ACC112 (cell line): ENCODE results near the gene CAMSAP1.

Source experiments
- H2AFZ ChIP-seq: fragments of 200-600 bp; sonication (generic); one replicate; pipeline ENCODE4 v1.6.0; 2017; ENCODE audit warnings: antibody characterized with exemption, low read length; ENCODE audit not compliant: unreplicated experiment
- H3K27ac ChIP-seq: fragments of 200-600 bp; sonication (generic); 2 replicates; pipeline ENCODE4 v1.5.1; 2014; ENCODE audit warnings: low read depth, mild to moderate bottlenecking, antibody characterized with exemption, low read length, moderate library complexity
- H3K27me3 ChIP-seq: fragments of 200-600 bp; sonication (generic); 2 replicates; pipeline ENCODE4 v1.6.1; 2014; ENCODE audit warnings: mild to moderate bottlenecking, antibody characterized with exemption, low read length, moderate library complexity, mixed read lengths; ENCODE audit not compliant: insufficient read depth
- H3K36me3 ChIP-seq: fragments of 200-600 bp; sonication (generic); 2 replicates; pipeline ENCODE4 v1.6.1; 2016; ENCODE audit warnings: mild to moderate bottlenecking, antibody characterized with exemption, low read length, moderate library complexity, mixed read lengths; ENCODE audit not compliant: insufficient read depth
- H3K4me1 ChIP-seq: fragments of 200-600 bp; sonication (generic); one replicate; pipeline ENCODE4 v1.6.1; 2016; ENCODE audit warnings: low read length, mixed read lengths; ENCODE audit not compliant: insufficient read depth, unreplicated experiment, control insufficient read depth
- H3K4me3 ChIP-seq: fragments of 200-600 bp; sonication (generic); 2 replicates; pipeline ENCODE4 v1.5.1; 2014; ENCODE audit warnings: mild to moderate bottlenecking, low read depth, low read length
- H3K79me2 ChIP-seq: fragments of 200-600 bp; sonication (generic); one replicate; pipeline ENCODE4 v1.6.0; 2016; ENCODE audit warnings: low read length; ENCODE audit not compliant: control insufficient read depth, unreplicated experiment, insufficient read depth

The CAMSAP1 gene

GRCh38 chr9:135886147-135886981 is 21.0 kb downstream of the CAMSAP1 start:
- Histone ChIP-seq H2AFZ (no peak overlapping the region), H3K36me3 (no peaks in the 10 kb centered on the region), H3K27ac (no peak overlapping the region), H3K4me3 (no peak overlapping the region), H3K79me2 (peaks cover 92% of the 10 kb centered on the region), H3K4me1 (peaks cover 32% of the 10 kb centered on the region), H3K27me3 (no peaks in the 10 kb centered on the region)

GRCh38 chr9:135885100-135885853 is 22.1 kb downstream of the CAMSAP1 start:
- Histone ChIP-seq H3K27me3 (no peaks in the 10 kb centered on the region), H3K27ac (no peak overlapping the region), H3K36me3 (no peaks in the 10 kb centered on the region), H2AFZ (no peak overlapping the region), H3K4me1 (peaks cover 32% of the 10 kb centered on the region), H3K4me3 (no peak overlapping the region), H3K79me2 (peaks cover 85% of the 10 kb centered on the region)

GRCh38 chr9:135884328-135885035 is 22.9 kb downstream of the CAMSAP1 start:
- peaks cover 80% of the 10 kb centered on the region for H3K79me2 ChIP-seq
- H3K4me1 ChIP-seq: peaks cover 40% of the 10 kb centered on the region
- no peaks in the 10 kb centered on the region for H3K36me3 ChIP-seq
- no peaks in the 10 kb centered on the region for H3K27me3 ChIP-seq
- no peak overlapping the region for H2AFZ ChIP-seq
- no peak overlapping the region for H3K4me3 ChIP-seq
- no peak overlapping the region; the same call in 1 of the 2 replicates for H3K27ac ChIP-seq

GRCh38 chr9:135883410-135884089 is 23.8 kb downstream of the CAMSAP1 start:
- Histone ChIP-seq H3K79me2 (peaks cover 76% of the 10 kb centered on the region), H2AFZ (no peak overlapping the region), H3K27ac (no peak overlapping the region), H3K36me3 (no peaks in the 10 kb centered on the region), H3K4me1 (peaks cover 47% of the 10 kb centered on the region), H3K27me3 (no peaks in the 10 kb centered on the region), H3K4me3 (no peak overlapping the region)

- Histone ChIP-seq H3K36me3 (no peaks in the 10 kb centered on the region), H3K79me2 (peaks cover 75% of the 10 kb centered on the region)
These were observed 25.3 kb downstream of the CAMSAP1 start for GRCh38 chr9:135882011-135882410.

GRCh38 chr9:135880438-135880837 is 26.9 kb downstream of the CAMSAP1 start:
- Histone ChIP-seq H3K27me3 (no peaks in the 10 kb centered on the region), H3K27ac (no peak overlapping the region), H3K79me2 (peaks cover 61% of the 10 kb centered on the region), H3K4me1 (peaks cover 30% of the 10 kb centered on the region), H3K4me3 (no peak overlapping the region), H3K36me3 (no peaks in the 10 kb centered on the region), H2AFZ (no peak overlapping the region)

More at GRCh38 chr9:135882011-135882410, 25.3 kb downstream of the CAMSAP1 start:
- H3K27ac ChIP-seq: no peak overlapping the region
- no peaks in the 10 kb centered on the region for H3K27me3 ChIP-seq
- peaks cover 45% of the 10 kb centered on the region for H3K4me1 ChIP-seq
- no peak overlapping the region for H2AFZ ChIP-seq
- H3K4me3 ChIP-seq: no peak overlapping the region

- Histone ChIP-seq H3K4me3 (no peak overlapping the region), H3K4me1 (peaks cover 21% of the 10 kb centered on the region), H2AFZ (no peak overlapping the region), H3K27ac (no peak overlapping the region), H3K36me3 (no peaks in the 10 kb centered on the region), H3K79me2 (peaks cover 53% of the 10 kb centered on the region), H3K27me3 (no peaks in the 10 kb centered on the region)
These were observed 27.7 kb downstream of the CAMSAP1 start for GRCh38 chr9:135879619-135880018.

GRCh38 chr9:135879237-135879601 is 28.1 kb downstream of the CAMSAP1 start:
- Histone ChIP-seq H3K4me3 (no peak overlapping the region), H3K27me3 (no peaks in the 10 kb centered on the region), H3K4me1 (peaks cover 17% of the 10 kb centered on the region), H3K27ac (no peak overlapping the region), H2AFZ (no peak overlapping the region), H3K79me2 (peaks cover 49% of the 10 kb centered on the region), H3K36me3 (no peaks in the 10 kb centered on the region)

- no peak overlapping the region for H3K4me3 ChIP-seq
- peaks cover 44% of the 10 kb centered on the region for H3K79me2 ChIP-seq
- no peaks in the 10 kb centered on the region for H3K27me3 ChIP-seq
- peaks cover 15% of the 10 kb centered on the region for H3K4me1 ChIP-seq
- no peaks in the 10 kb centered on the region for H3K36me3 ChIP-seq
- no peak overlapping the region for H2AFZ ChIP-seq
- H3K27ac ChIP-seq: no peak overlapping the region
These were observed 28.7 kb downstream of the CAMSAP1 start for GRCh38 chr9:135878528-135879236.
